Pons (tissue), 1 donor: ENCODE measurements around the gene BNIP5.

Experiments
- DNase-seq: peaks from one replicate; pipeline ENCODE4 v3.0.0-alpha.2; 2016; ENCODE audit warnings: low spot score

Gene BNIP5

GRCh38 chr6:36336779-36337241 is at the start of gene BNIP5:
TSS of gene BNIP5 (minus strand) at chr6:36336888. CDS start at chr6:36330690, 6,198 bp downstream.
- no peak for DNase-seq

DNA sequence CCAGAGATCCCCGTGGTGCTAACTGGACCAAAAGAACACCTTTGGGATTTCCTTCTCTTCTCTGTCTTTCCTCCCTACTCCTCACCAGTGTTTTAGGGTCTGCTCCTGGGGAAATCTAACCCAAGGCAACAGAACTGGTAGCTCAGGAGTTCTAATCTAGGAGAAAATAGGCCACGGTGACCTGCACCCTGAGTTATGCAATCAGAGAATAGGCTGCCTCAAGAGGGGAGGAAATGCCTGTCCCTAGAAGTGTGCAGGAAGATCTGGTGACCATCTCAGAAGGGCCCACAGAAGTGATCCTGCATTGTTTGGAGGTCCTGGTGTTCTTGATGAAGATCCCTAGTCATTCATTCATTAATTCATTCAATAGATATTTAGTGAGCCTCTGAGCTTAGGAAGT is 47.4 kb upstream of the BNIP5 start:
- no peak for DNase-seq

DNA sequence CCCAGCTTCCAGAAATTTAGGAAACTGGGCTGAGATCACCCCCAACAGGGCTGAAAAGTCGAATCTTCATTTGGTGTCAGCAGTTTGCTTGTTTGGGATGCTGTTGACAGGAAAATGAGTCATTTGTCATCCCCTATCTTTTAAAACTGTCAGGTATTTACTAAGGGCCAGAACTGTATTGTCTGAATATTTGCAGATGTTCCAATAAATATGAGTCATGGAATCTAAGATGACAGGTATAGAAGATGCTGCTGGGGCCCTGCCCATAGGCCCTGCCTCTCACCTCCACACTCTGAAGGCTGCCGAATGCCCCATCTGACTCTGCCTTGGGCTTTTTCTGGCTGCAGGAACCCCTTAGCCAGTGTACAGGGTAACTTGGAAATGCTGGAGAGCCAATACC is 46.9 kb upstream of the BNIP5 start:
- no peak for DNase-seq

DNA sequence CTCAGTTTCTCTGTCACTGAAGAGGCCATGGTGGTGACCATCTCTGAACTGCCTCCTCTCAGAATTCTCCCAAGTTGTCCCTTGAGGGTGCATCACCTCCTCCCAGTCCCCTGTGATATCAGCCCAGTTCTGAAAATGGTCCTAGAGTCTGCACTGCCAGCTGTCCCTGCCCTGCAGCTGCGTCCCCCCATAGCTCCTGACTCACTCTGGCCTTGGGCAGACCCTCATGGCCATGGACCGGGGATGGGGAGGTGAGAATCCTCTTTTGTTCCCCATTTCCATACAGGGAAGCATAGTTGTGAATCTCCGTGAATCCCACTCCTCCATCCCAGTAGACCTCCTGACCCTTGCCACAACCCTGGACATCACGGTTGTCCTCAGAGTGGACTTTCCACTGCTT is 46.3 kb upstream of the BNIP5 start:
- DNase-seq: no peak

DNA sequence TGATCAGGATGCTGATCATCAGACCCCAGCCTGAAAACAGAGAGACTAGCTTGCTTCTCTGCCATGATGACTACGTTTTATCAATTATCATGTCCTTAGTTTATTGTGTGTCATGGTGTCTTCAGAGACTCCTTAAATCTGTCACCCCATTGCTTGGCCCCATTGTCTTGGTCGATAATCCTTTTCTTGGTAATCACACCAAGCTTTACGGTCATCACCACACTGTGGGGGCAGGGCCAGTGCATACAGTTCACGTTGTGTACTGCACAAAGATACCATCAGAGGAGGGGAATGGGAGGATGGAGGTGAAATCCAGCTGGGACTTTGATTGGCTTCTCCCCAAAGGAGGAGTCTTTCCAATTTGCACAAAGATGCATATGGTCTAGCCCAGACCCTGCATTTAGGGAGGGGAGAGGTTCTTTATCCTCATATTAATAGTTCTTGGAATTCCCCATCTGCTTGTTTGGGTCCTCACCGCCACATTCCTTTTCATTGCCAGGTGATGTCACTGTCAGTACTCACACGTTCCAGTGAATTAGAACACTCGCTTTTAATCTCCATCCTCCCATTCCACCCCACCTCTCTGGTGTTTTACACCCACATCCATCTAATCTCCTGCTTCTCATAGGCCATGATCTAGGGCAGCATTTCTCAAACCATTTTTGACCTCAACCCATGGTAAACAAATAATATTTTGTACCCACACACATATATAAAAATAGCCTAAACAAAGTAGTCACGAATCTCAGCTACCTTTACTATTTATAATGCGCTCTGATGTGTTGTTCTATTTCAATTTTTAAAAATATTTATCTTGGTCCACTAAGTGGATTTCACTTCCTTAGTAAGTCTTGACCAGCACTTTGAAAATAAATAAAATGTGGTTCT is 45.1 kb upstream of the BNIP5 start:
- DNase-seq: no peak

DNA sequence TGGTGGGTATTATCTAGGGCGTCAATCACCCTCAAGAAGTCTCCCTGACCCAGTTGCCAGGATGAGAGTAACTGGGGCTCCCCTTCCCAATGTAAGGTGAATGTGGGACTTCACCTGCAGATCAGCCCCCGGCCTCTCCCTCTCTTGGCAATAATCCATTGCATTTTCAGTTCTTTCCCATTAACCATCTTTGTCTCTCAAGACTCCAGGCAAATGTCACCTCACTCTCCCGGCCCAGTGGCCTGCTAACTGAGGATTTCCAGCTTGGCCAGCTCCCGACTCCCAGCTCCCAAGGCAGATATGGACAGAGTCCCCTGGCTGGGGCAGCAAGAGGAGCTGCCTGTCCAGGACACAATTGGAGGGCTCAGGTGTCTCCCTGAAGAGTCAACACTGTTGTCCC is 43.5 kb upstream of the BNIP5 start:
- no peak for DNase-seq

- no peak for DNase-seq
Observed at GRCh38 chr6:36378936-36379335, 42.2 kb upstream of the BNIP5 start.

DNA sequence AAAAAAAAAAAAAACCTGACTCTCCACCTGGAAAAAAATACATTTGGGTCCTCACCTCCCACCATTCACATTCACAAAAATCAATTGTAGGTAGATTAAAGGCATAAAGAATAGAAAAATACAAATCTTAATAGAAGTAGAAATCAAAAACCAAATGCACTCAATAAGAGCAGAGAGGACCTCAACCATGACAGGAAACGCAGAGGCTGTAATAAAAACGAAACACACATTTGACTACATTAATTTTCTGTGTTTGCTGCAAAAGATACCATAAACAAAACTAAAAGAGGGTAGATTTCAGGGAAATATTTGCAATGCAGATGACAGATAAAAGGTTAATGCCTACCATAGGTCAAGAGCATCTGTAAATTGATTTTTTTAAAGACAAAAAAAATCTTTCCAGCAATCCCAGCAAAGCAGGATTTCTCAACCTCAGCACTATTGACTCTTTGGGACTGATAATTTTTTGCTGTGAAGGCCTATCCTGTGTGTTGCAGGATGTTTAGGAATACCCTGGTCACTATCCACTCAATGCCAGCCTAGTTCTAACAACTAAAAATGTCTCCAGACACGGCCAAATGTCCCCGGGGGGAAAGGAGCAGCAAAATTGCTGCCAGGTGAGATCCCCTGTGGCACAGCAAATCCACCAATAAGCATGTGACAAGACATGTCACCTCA is 41.7 kb upstream of the BNIP5 start:
- no peak for DNase-seq

DNA sequence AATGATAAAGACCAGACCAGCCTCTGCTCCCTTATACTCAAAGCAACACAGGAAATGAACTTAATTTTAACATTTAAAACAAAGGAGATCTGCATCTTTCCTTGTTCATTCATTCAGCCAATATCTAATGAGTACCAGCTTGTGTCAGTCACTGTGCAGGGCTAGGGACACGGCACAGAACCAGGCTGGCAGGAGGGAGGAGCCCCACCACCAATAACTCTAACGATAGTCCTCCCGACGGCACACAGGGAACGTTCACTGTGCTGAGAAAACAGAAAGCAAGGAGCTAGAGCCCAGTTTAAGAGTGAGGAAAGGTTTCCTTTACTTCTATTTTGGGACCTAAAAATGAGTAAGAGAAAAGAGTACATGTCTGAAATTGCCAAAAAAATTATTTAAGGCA is 40.9 kb upstream of the BNIP5 start:
- no peak for DNase-seq

DNA sequence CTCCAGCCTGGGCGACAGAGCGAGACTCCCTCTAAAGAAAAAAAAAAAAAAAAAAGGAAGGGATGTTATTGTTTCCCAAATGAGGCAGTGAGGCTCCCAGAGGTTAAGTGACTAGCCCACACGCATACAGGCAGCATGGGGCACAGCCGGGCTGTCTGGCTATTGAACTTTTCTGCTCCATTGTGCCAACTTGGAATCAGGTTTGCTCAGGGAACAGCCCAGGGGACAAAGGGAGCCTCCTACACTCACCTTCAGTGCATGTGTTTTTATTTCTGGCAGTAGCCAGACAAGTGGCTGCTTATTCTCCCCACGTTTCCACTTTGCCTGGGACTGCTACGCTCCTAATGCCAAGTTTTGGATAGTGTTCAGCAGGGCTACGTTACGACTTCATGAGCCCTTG is 40.1 kb upstream of the BNIP5 start:
- DNase-seq: no peak

GRCh38 chr6:36376183-36376582 is 39.5 kb upstream of the BNIP5 start:
- DNase-seq: no peak

- no peak for DNase-seq
Observed at GRCh38 chr6:36375644-36376155, 39.0 kb upstream of the BNIP5 start.

DNA sequence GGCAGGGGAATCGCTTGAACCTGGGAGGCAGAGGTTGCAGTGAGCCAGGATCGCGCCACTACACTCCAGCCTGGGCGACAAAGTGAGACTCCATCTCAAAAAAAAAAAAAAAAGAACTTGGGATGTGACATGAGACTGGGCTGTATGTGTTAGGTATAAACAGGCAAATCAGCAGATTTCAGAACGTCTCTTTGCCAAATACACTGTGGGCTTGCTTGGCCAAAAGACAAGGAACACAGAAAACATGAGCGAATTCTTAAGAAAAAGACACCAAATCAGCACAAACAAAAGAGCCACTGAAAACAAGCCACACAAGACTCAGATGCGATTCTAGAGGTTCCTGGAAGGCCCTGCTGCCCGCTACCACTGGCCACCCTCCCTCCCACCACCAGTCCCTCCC is 38.3 kb upstream of the BNIP5 start:
- DNase-seq: no peak

DNA sequence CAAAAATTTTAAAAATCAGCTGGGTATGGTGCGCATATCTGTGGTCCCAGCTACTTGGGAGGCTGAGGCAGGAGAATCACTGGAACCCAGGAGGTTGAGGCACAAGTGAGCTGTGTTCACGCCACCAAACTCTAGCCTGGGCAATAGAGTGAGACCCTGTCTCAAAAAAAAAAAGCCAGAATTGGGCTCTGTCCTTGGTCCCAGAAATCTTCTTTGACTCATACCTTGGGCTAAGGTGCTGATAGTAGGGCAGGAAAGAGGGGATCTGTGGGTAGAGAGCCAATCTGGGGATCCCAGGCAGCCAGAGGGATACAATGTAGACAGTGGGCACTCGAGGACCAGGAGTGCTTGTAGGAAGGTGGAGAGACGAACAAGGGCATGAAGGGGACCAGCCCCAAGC is 37.5 kb upstream of the BNIP5 start:
- no peak for DNase-seq

- no peak for DNase-seq
Observed at GRCh38 chr6:36373368-36374019, 36.8 kb upstream of the BNIP5 start.

DNA sequence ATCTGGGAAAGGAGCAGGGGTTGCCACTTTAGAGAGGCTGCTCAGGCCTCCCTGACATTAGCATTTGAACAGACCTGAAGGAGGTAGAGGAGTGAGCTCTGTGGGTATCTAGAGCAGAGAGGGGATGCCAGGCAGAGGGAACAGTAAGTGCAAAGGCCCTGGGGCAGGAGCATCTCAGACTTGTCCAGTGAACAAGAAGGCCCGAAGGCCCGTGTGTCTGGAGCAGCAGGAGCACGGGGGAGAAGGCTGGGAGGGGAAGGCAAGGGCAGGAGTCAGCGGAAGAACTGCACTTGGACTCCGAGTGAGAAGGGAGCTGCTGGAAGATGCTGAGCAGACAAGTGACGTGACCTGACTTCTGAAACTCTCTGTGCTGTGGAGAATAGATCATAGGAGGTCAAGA is 35.4 kb upstream of the BNIP5 start:
- no peak for DNase-seq

- DNase-seq: no peak
Observed at GRCh38 chr6:36371211-36371610, 34.5 kb upstream of the BNIP5 start.

DNA sequence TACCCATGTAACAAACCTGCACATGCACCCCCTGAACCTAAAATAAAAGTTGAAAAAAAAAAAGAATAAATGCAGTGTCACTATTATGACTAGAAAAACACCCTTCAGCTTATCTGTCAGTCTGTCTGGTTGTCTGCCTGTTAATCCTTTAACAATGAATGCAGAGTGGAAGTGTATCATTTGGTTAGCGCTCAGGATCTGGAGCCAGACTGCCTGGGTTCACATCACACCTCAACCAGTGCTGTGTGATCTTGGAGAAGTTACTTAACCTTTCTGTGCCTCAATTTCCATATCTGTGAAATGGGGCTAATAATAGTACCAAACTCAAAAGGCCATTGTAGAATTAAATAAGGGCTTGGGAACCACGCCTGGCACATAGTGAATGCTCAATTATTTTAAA is 34.0 kb upstream of the BNIP5 start:
- DNase-seq: no peak

- no peak for DNase-seq
Observed at GRCh38 chr6:36368921-36369865, 32.5 kb upstream of the BNIP5 start.

- no peak for DNase-seq
Observed at GRCh38 chr6:36368421-36368820, 31.7 kb upstream of the BNIP5 start.

GRCh38 chr6:36367743-36368142 is 31.1 kb upstream of the BNIP5 start:
- no peak for DNase-seq
